NCI-H1694 (cell line): ENCODE measurements around the gene PPP1R3F.
A peak's percentile ranks its signal among the peaks of the same experiment; 100 is the strongest.

Source experiments
- DNase-seq: peaks from one replicate; lab custom pipeline; 2025; lab: John Stamatoyannopoulos, UW

Gene PPP1R3F

GRCh38 chrX:49249616-49250015, 20.0 kb upstream of the PPP1R3F start:
- no peak for DNase-seq

- DNase-seq = no peak
These were observed 19.5 kb upstream of the PPP1R3F start for GRCh38 chrX:49250066-49250465.

GRCh38 chrX:49250578-49250977, 19.0 kb upstream of the PPP1R3F start:
- DNase-seq = no peak

- DNase-seq = no peak
These were observed 18.3 kb upstream of the PPP1R3F start for GRCh38 chrX:49251325-49251724.

GRCh38 chrX:49254639-49255038, 15.0 kb upstream of the PPP1R3F start:
- no peak for DNase-seq

- no peak for DNase-seq
These were observed 13.2 kb upstream of the PPP1R3F start for GRCh38 chrX:49256268-49256995.

GRCh38 chrX:49257074-49257790, 12.4 kb upstream of the PPP1R3F start:
- no peak for DNase-seq

- DNase-seq = no peak
These were observed 11.5 kb upstream of the PPP1R3F start for GRCh38 chrX:49257846-49258748.

- DNase-seq = no peak
These were observed 10.9 kb upstream of the PPP1R3F start for GRCh38 chrX:49258749-49259124.

- DNase-seq = no peak
These were observed 9.2 kb upstream of the PPP1R3F start for GRCh38 chrX:49260221-49260985.

GRCh38 chrX:49262603-49263002, 7.0 kb upstream of the PPP1R3F start:
- DNase-seq = no peak

- DNase-seq = no peak
These were observed 6.0 kb upstream of the PPP1R3F start for GRCh38 chrX:49263631-49264030.

GRCh38 chrX:49264460-49264859, 5.1 kb upstream of the PPP1R3F start, which contains the start of gene FOXP3:
Gene FOXP3, minus strand, starts transcription at chrX:49264710. Its CDS starts 6,205 bp downstream, at chrX:49258505.
- DNase-seq = no peak

- DNase-seq = peak; percentile 4
These were observed 2.8 kb upstream of the PPP1R3F start for GRCh38 chrX:49266523-49267445.

- no peak for DNase-seq
These were observed 937 bp upstream of the PPP1R3F start for GRCh38 chrX:49268702-49269009.

- peak; percentile 97 for DNase-seq
These were observed 405 bp upstream of the PPP1R3F start for GRCh38 chrX:49269010-49269766.

- DNase-seq = no peak
These were observed 792 bp downstream of the PPP1R3F start for GRCh38 chrX:49270249-49270921.

GRCh38 chrX:49271341-49271740, 1.7 kb downstream of the PPP1R3F start:
- no peak for DNase-seq

- no peak for DNase-seq
These were observed 2.8 kb downstream of the PPP1R3F start for GRCh38 chrX:49272421-49272820.
